ENCODE results near the gene FNDC3B.

DNA sequence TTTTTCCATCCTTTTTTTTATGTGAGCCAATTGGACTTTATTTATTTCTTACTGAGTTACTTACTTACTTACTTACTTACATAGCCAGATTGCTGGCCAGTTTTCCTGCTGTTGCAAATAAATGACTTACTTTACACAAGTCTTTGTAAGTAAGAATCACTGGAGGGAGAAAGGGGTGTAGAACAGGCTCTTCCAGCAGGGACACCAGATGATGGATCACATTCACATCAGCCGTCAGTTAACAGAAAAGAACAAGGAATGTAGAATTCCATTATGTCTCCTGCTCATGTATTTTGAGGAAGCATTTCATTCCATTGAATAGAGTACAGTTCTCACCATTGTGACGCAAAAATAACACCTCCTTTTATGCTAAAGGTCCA, 188.6 kb downstream of the FNDC3B start:
- TF ChIP-seq, protein P1, sequence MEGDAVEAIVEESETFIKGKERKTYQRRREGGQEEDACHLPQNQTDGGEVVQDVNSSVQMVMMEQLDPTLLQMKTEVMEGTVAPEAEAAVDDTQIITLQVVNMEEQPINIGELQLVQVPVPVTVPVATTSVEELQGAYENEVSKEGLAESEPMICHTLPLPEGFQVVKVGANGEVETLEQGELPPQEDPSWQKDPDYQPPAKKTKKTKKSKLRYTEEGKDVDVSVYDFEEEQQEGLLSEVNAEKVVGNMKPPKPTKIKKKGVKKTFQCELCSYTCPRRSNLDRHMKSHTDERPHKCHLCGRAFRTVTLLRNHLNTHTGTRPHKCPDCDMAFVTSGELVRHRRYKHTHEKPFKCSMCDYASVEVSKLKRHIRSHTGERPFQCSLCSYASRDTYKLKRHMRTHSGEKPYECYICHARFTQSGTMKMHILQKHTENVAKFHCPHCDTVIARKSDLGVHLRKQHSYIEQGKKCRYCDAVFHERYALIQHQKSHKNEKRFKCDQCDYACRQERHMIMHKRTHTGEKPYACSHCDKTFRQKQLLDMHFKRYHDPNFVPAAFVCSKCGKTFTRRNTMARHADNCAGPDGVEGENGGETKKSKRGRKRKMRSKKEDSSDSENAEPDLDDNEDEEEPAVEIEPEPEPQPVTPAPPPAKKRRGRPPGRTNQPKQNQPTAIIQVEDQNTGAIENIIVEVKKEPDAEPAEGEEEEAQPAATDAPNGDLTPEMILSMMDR (IDR thresholded peaks at IDR 0.05; ENCODE audit: low read length) = no peak
- TF ChIP-seq EZH2 (optimal IDR thresholded peaks at IDR 0.05; ENCODE audit: low read depth, low read length) (no peak), EZH2phosphoT487 (IDR thresholded peaks at IDR 0.05; ENCODE audit: low read length) (no peak)
